ENCODE measurements around the gene PYGO2.
"Not testable (repeated sequence)": the region's sequence is repeated elsewhere in the genome, so short reads cannot be mapped to it uniquely, and the experiment has no call there.

PYGO2 gene

GRCh38 chr1:154999571-155000410, 38.2 kb upstream of the PYGO2 start:
- no peak for DNase-seq

GRCh38 chr1:154998818-154999570, 37.4 kb upstream of the PYGO2 start:
- peak; percentile 26 to 46 (median 37) for DNase-seq

- DNase-seq = no peak
These were observed 36.7 kb upstream of the PYGO2 start for GRCh38 chr1:154998201-154998780.

- DNase-seq = no peak
These were observed 35.6 kb upstream of the PYGO2 start for GRCh38 chr1:154996966-154997701.

- DNase-seq = not testable (repeated sequence)
These were observed 33.9 kb upstream of the PYGO2 start for GRCh38 chr1:154995301-154995983.

GRCh38 chr1:154994591-154994990, 33.0 kb upstream of the PYGO2 start:
- DNase-seq = no peak

- DNase-seq = no peak
These were observed 32.6 kb upstream of the PYGO2 start for GRCh38 chr1:154994269-154994587.

- no peak for DNase-seq
These were observed 32.1 kb upstream of the PYGO2 start, which contains the start of gene LENEP for GRCh38 chr1:154993572-154994268. Gene LENEP (plus strand): TSS chr1:154993586. CDS start chr1:154993608, 22 bp downstream.

GRCh38 chr1:154992721-154993571, 31.4 kb upstream of the PYGO2 start:
- DNase-seq = no peak

GRCh38 chr1:154990276-154990675, 28.7 kb upstream of the PYGO2 start:
- no peak for DNase-seq

- DNase-seq = no peak
These were observed 27.7 kb upstream of the PYGO2 start for GRCh38 chr1:154989195-154989860.

- DNase-seq = no peak
These were observed 26.7 kb upstream of the PYGO2 start for GRCh38 chr1:154988058-154988954.

GRCh38 chr1:154987326-154987725, 25.7 kb upstream of the PYGO2 start:
- DNase-seq = no peak

GRCh38 chr1:154986736-154987135, 25.2 kb upstream of the PYGO2 start:
- DNase-seq = not testable (repeated sequence)

GRCh38 chr1:154983776-154984466, 22.3 kb upstream of the PYGO2 start:
- DNase-seq = no peak

GRCh38 chr1:154982897-154983648, 21.5 kb upstream of the PYGO2 start, which contains the start of gene FLAD1:
Gene FLAD1 (plus strand): TSS chr1:154983344. CDS start chr1:154983695, 351 bp downstream.
- peak; percentile 83 to 89 (median 85) for DNase-seq

GRCh38 chr1:154982341-154982740, 20.8 kb upstream of the PYGO2 start:
- no peak for DNase-seq

GRCh38 chr1:154978360-154978759, 16.8 kb upstream of the PYGO2 start:
- no peak for DNase-seq
